HEK293 (cell line): ENCODE measurements around the gene CCNI.

Experiments used
- CTCF ChIA-PET: fragments of 350-600 bp; formaldehyde crosslinking; extraction: SDS; loops from one replicate; lab custom pipeline; 2021; ENCODE audit warnings: antibody characterized with exemption; lab: Yijun Ruan, JAX
- POLR2A ChIA-PET: fragments of 300-600 bp; formaldehyde crosslinking; extraction: SDS; loops from one replicate; lab custom pipeline; 2020; ENCODE audit warnings: antibody characterized with exemption, inconsistent platforms; lab: Yijun Ruan, JAX
- H3K27ac ChIP-seq: fragments of 200-500 bp; sonication (Bioruptor generic); 2 replicates; pipeline ENCODE4 v1.5.1; 2014; ENCODE audit warnings: low read depth, low read length, control low read depth, inconsistent platforms; ENCODE audit errors: extremely low read depth
- H3K36me3 ChIP-seq, 2 experiments: fragments of 200-500 bp in 1 of 2; sonication (Bioruptor generic) in 1 of 2; 1 replicate in 1 of 2; 2 replicates in 1 of 2; pipeline ENCODE4 v1.5.1; 2014 to 2017; ENCODE audit warnings: inconsistent platforms in 2 of 2, low read length in 2 of 2; ENCODE audit not compliant: control insufficient read depth in 2 of 2, insufficient read depth in 1 of 2
- H3K4me1 ChIP-seq: fragments of 200-500 bp; sonication (Bioruptor generic); 2 replicates; pipeline ENCODE4 v1.5.1; 2014; ENCODE audit warnings: mild to moderate bottlenecking, low read length, inconsistent platforms; ENCODE audit not compliant: control insufficient read depth, insufficient read depth
- H3K4me3 ChIP-seq: 2 replicates; pipeline ENCODE4 v1.5.1; 2011; ENCODE audit warnings: low read depth, mild to moderate bottlenecking, control low read depth, low read length, moderate library complexity
- H3K9me3 ChIP-seq: fragments of 200-500 bp; sonication (Bioruptor generic); 2 replicates; pipeline ENCODE4 v1.5.1; 2014; ENCODE audit warnings: low read depth, low read length, inconsistent platforms; ENCODE audit not compliant: control insufficient read depth, insufficient read depth
- BCL6B ChIP-seq: fragments of 450-650 bp; formaldehyde crosslinking; IDR thresholded peaks from 2 replicates; pipeline ENCODE4 v1.5.1; 2017; ENCODE audit warnings: missing biosample characterization, missing genetic modification characterization
- GLI4 ChIP-seq: fragments of 450-650 bp; formaldehyde crosslinking; IDR thresholded peaks from 2 replicates; pipeline ENCODE4 v1.5.1; 2016; ENCODE audit warnings: missing biosample characterization, missing genetic modification characterization
- KLF9 ChIP-seq: fragments of 450-650 bp; formaldehyde crosslinking; IDR thresholded peaks from 2 replicates; pipeline ENCODE4 v1.5.1; 2016; ENCODE audit warnings: missing biosample characterization, missing genetic modification characterization, low read depth
- PRDM6 ChIP-seq: fragments of 450-650 bp; formaldehyde crosslinking; IDR thresholded peaks from 2 replicates; pipeline ENCODE4 v1.5.1; 2017; ENCODE audit warnings: missing biosample characterization, missing genetic modification characterization
- RBAK ChIP-seq: fragments of 450-650 bp; formaldehyde crosslinking; IDR thresholded peaks from 2 replicates; pipeline ENCODE4 v1.5.1; 2016; ENCODE audit warnings: missing biosample characterization, missing genetic modification characterization
- REST ChIP-seq: fragments of 450-650 bp; formaldehyde crosslinking; IDR thresholded peaks from 2 replicates; pipeline ENCODE4 v1.5.1; 2016; ENCODE audit warnings: missing biosample characterization, missing genetic modification characterization
- SCRT2 ChIP-seq: fragments of 450-650 bp; formaldehyde crosslinking; IDR thresholded peaks from 2 replicates; pipeline ENCODE4 v1.5.1; 2016; ENCODE audit warnings: missing biosample characterization, missing genetic modification characterization
- ZBTB1 ChIP-seq: fragments of 450-650 bp; formaldehyde crosslinking; IDR thresholded peaks from 2 replicates; pipeline ENCODE4 v1.5.1; 2016; ENCODE audit warnings: missing biosample characterization, missing genetic modification characterization
- ZNF114 ChIP-seq: fragments of 450-650 bp; formaldehyde crosslinking; IDR thresholded peaks from 2 replicates; pipeline ENCODE4 v1.5.0; 2017; ENCODE audit warnings: missing biosample characterization, missing genetic modification characterization
- ZNF121 ChIP-seq: fragments of 450-650 bp; formaldehyde crosslinking; IDR thresholded peaks from 2 replicates; pipeline ENCODE4 v1.5.1; 2016; ENCODE audit warnings: missing biosample characterization, missing genetic modification characterization
- ZNF184 ChIP-seq: fragments of 450-650 bp; IDR thresholded peaks from 2 replicates; pipeline ENCODE4 v1.5.1; 2018; ENCODE audit warnings: missing biosample characterization, mild to moderate bottlenecking, missing genetic modification characterization
- ZNF202 ChIP-seq: fragments of 450-650 bp; formaldehyde crosslinking; IDR thresholded peaks from 2 replicates; pipeline ENCODE4 v1.5.1; 2016; ENCODE audit warnings: missing biosample characterization, missing genetic modification characterization, borderline replicate concordance
- ZNF354C ChIP-seq: fragments of 450-650 bp; formaldehyde crosslinking; IDR thresholded peaks from 2 replicates; pipeline ENCODE4 v1.5.1; 2016; ENCODE audit warnings: missing biosample characterization, missing genetic modification characterization, low read depth, borderline replicate concordance
- ZNF394 ChIP-seq: fragments of 450-650 bp; formaldehyde crosslinking; IDR thresholded peaks from 2 replicates; pipeline ENCODE4 v1.5.1; 2016; ENCODE audit warnings: missing biosample characterization, missing genetic modification characterization, mild to moderate bottlenecking, moderate library complexity, borderline replicate concordance
- ZNF433 ChIP-seq: fragments of 450-650 bp; formaldehyde crosslinking; IDR thresholded peaks from 2 replicates; pipeline ENCODE4 v1.5.1; 2016; ENCODE audit warnings: missing biosample characterization, missing genetic modification characterization, low read depth
- ZNF510 ChIP-seq: fragments of 450-650 bp; formaldehyde crosslinking; IDR thresholded peaks from 2 replicates; pipeline ENCODE4 v1.5.1; 2018; ENCODE audit warnings: mild to moderate bottlenecking, missing genetic modification characterization, missing biosample characterization; ENCODE audit not compliant: insufficient replicate concordance
- ZNF624 ChIP-seq: fragments of 450-650 bp; formaldehyde crosslinking; IDR thresholded peaks from 2 replicates; pipeline ENCODE4 v1.5.1; 2017; ENCODE audit warnings: missing biosample characterization, missing genetic modification characterization
- ZNF701 ChIP-seq: fragments of 450-650 bp; formaldehyde crosslinking; IDR thresholded peaks from 2 replicates; pipeline ENCODE4 v1.5.1; 2016; ENCODE audit warnings: missing biosample characterization, missing genetic modification characterization
- ZNF747 ChIP-seq: fragments of 450-650 bp; formaldehyde crosslinking; IDR thresholded peaks from 2 replicates; pipeline ENCODE4 v1.5.1; 2016; ENCODE audit warnings: missing biosample characterization, missing genetic modification characterization
- ZNF830 ChIP-seq: fragments of 450-650 bp; IDR thresholded peaks from 2 replicates; pipeline ENCODE4 v1.5.0; 2018; ENCODE audit warnings: missing biosample characterization, missing genetic modification characterization, low read depth, mild to moderate bottlenecking, moderate library complexity

Gene CCNI

GRCh38 chr4:77052352-77052751 lies 23.4 kb downstream of the CCNI start (continued):
- TF ChIP-seq REST (tag by site-specific recombination) (no peak), ZNF701 (no peak), ZNF184 (tag by site-specific recombination) (no peak), SCRT2 (tag by site-specific recombination) (peak; percentile 90), ZNF624 (no peak), ZNF114 (tag by site-specific recombination) (no peak), PRDM6 (tag by site-specific recombination) (no peak), ZNF510 (tag by site-specific recombination) (no peak)

- peaks cover 34 to 89% of the 10 kb centered on the region in 2 experiments for H3K36me3 ChIP-seq
- ChIA-PET CTCF (interaction anchor here (4.9 kb wide), 1 partner anchor 152 kb away, joined by 33 read pairs; no protein-coding TSS in a partner anchor), POLR2A (no interaction called here)
- TF ChIP-seq BCL6B (tag by site-specific recombination): no peak
- no peak for TF ChIP-seq ZNF747 (tag by site-specific recombination)
- TF ChIP-seq ZBTB1 (tag by site-specific recombination): no peak
- H3K9me3 ChIP-seq: no peaks in the 10 kb centered on the region
- H3K4me1 ChIP-seq: no peaks in the 10 kb centered on the region
- no peak overlapping the region for H3K4me3 ChIP-seq
- H3K27ac ChIP-seq: no peak overlapping the region
Measured at GRCh38 chr4:77050962-77051361, 24.8 kb downstream of the CCNI start.

GRCh38 chr4:77047037-77047436 lies 28.8 kb downstream of the CCNI start:
- CTCF ChIA-PET: interaction anchor here (0.8 to 1.6 kb wide), 4 partner anchors 43 to 157 kb away, joined by 4 to 21 read pairs (median 4); no protein-coding TSS in a partner anchor

More at GRCh38 chr4:77047037-77047436, 28.8 kb downstream of the CCNI start:
- Histone ChIP-seq H3K4me3 (no peak overlapping the region), H3K9me3 (no peaks in the 10 kb centered on the region), H3K27ac (no peak overlapping the region), H3K4me1 (no peaks in the 10 kb centered on the region)
- no peak for TF ChIP-seq ZNF394 (tag by site-specific recombination)
- TF ChIP-seq ZNF354C (tag by site-specific recombination): no peak
- TF ChIP-seq PRDM6 (tag by site-specific recombination): no peak
- TF ChIP-seq ZNF433 (tag by site-specific recombination): no peak
- TF ChIP-seq ZNF830: no peak
- no peak for TF ChIP-seq KLF9
- no peak for TF ChIP-seq ZNF121
- TF ChIP-seq GLI4 (tag by site-specific recombination): no peak
- no peak for TF ChIP-seq ZNF202 (tag by site-specific recombination)
- TF ChIP-seq RBAK: no peak
- TF ChIP-seq, all 188 proteins: peak for 0
- POLR2A ChIA-PET: no interaction called here
- peaks cover 16 to 55% of the 10 kb centered on the region in 2 experiments for H3K36me3 ChIP-seq
